Dermis blood vessel endothelial cell (primary cell): ENCODE data around the gene STAB2. TPM values are rescaled to one million over a fixed set of nuclear protein-coding genes. Genes with fewer than 3 reads are reported as not detected.

Experiments
- DNase-seq: peaks from one replicate; pipeline ENCODE4 v3.0.0; 2010
- total RNA-seq: library from RNA; depleted of rRNA; stranded (reverse); fragments of >200 nt; gene quantifications from 2 replicates; pipeline ENCODE4 v1.2.3, GENCODE V29; 2014

Gene STAB2
- total RNA-seq, 1 donor from 2014 or later: 3.7 TPM

- DNase-seq: no peak
Measured at GRCh38 chr12:103698752-103699560, 111.9 kb downstream of the STAB2 start.

GRCh38 chr12:103705098-103705497, 118.0 kb downstream of the STAB2 start:
- DNase-seq: no peak

GRCh38 chr12:103705927-103706326, 118.9 kb downstream of the STAB2 start:
- no peak for DNase-seq

- DNase-seq: no peak
Measured at GRCh38 chr12:103707446-103707845, 120.4 kb downstream of the STAB2 start.

GRCh38 chr12:103710544-103710943, 123.5 kb downstream of the STAB2 start:
- no peak for DNase-seq

- DNase-seq: no peak
Measured at GRCh38 chr12:103712216-103712615, 125.1 kb downstream of the STAB2 start.

GRCh38 chr12:103715494-103715893, 128.4 kb downstream of the STAB2 start:
- DNase-seq: no peak

- DNase-seq: no peak
Measured at GRCh38 chr12:103716517-103717196, 129.6 kb downstream of the STAB2 start.

GRCh38 chr12:103725398-103725797, 138.3 kb downstream of the STAB2 start:
- DNase-seq: no peak

GRCh38 chr12:103727638-103728037, 140.6 kb downstream of the STAB2 start:
- DNase-seq: no peak

GRCh38 chr12:103728323-103728722, 141.2 kb downstream of the STAB2 start:
- DNase-seq: no peak

- DNase-seq: no peak
Measured at GRCh38 chr12:103729499-103729898, 142.4 kb downstream of the STAB2 start.

- DNase-seq: no peak
Measured at GRCh38 chr12:103731539-103731938, 144.5 kb downstream of the STAB2 start.

- no peak for DNase-seq
Measured at GRCh38 chr12:103734863-103735262, 147.8 kb downstream of the STAB2 start.

- DNase-seq: no peak
Measured at GRCh38 chr12:103735291-103735690, 148.2 kb downstream of the STAB2 start.

GRCh38 chr12:103736572-103736971, 149.5 kb downstream of the STAB2 start:
- DNase-seq: no peak

- no peak for DNase-seq
Measured at GRCh38 chr12:103737881-103738280, 150.8 kb downstream of the STAB2 start.

GRCh38 chr12:103742349-103742932, 155.4 kb downstream of the STAB2 start:
- DNase-seq: peak; percentile 32

- DNase-seq: no peak
Measured at GRCh38 chr12:103743788-103744187, 156.7 kb downstream of the STAB2 start.

- no peak for DNase-seq
Measured at GRCh38 chr12:103745962-103746361, 158.9 kb downstream of the STAB2 start.

- DNase-seq: no peak
Measured at GRCh38 chr12:103748002-103748401, 160.9 kb downstream of the STAB2 start.

GRCh38 chr12:103748875-103749274, 161.8 kb downstream of the STAB2 start:
- no peak for DNase-seq

- no peak for DNase-seq
Measured at GRCh38 chr12:103751171-103751570, 164.1 kb downstream of the STAB2 start.

- DNase-seq: no peak
Measured at GRCh38 chr12:103751600-103751999, 164.5 kb downstream of the STAB2 start.
